ENCODE results near the gene ZGPAT. TPM values are rescaled to one million over a fixed set of nuclear protein-coding genes. Genes with fewer than 3 reads are reported as not detected.

Gene ZGPAT
- total RNA-seq, 1 experiment from 2014 or later: 28.3 TPM

DNA sequence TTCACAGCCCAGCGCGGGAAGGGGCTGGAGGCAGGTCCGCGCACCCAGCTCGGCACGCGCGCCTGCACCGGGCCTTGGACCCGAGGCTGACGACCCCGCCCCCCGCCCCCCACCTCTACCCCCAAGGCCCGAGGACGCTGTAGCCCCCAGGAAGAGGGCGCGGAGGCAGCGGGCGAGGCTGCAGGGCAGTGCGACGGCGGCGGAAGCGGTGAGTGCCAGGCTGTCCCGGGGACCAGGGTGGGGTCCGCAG lies 29.8 kb downstream of the ZGPAT start:
- Histone ChIP-seq H3K36me3 (ENCODE audit: insufficient read depth, low read length, poor library complexity, severe bottlenecking) (peaks cover 18% of the 10 kb centered on the region), H3K27me3 (replicated peaks; ENCODE audit: insufficient read depth, low read depth, low read length, poor library complexity) (no peaks in the 10 kb centered on the region), H3K9me3 (ENCODE audit: low read depth, low read length, poor library complexity, severe bottlenecking) (no peaks in the 10 kb centered on the region), H3K27ac (ENCODE audit: low read depth, low read length, poor library complexity, severe bottlenecking) (no peak overlapping the region), H3K4me3 (ENCODE audit: low read depth, low read length, poor library complexity, severe bottlenecking) (no peak overlapping the region), H3K4me1 (ENCODE audit: insufficient read depth, low read length, poor library complexity, severe bottlenecking) (peaks cover 16% of the 10 kb centered on the region)
- TF ChIP-seq, protein P1, sequence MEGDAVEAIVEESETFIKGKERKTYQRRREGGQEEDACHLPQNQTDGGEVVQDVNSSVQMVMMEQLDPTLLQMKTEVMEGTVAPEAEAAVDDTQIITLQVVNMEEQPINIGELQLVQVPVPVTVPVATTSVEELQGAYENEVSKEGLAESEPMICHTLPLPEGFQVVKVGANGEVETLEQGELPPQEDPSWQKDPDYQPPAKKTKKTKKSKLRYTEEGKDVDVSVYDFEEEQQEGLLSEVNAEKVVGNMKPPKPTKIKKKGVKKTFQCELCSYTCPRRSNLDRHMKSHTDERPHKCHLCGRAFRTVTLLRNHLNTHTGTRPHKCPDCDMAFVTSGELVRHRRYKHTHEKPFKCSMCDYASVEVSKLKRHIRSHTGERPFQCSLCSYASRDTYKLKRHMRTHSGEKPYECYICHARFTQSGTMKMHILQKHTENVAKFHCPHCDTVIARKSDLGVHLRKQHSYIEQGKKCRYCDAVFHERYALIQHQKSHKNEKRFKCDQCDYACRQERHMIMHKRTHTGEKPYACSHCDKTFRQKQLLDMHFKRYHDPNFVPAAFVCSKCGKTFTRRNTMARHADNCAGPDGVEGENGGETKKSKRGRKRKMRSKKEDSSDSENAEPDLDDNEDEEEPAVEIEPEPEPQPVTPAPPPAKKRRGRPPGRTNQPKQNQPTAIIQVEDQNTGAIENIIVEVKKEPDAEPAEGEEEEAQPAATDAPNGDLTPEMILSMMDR (conservative IDR thresholded peaks at IDR 0.05; ENCODE audit: low read depth, low read length): no peak
- no peak for TF ChIP-seq EZH2 (IDR thresholded peaks at IDR 0.05; ENCODE audit: borderline replicate concordance, low read depth, low read length, poor library complexity, severe bottlenecking)
- intact Hi-C loops (cut with micrococcal nuclease; ENCODE audit: unreplicated experiment): no loop called here
- ChIA-PET CTCF (no interaction called here), POLR2A (ENCODE audit: low non-redundant PET) (no interaction called here)
- no TSS peak for BruUV-seq (replicated peaks)
- no peak for DNase-seq (ENCODE audit: low spot score)

DNA sequence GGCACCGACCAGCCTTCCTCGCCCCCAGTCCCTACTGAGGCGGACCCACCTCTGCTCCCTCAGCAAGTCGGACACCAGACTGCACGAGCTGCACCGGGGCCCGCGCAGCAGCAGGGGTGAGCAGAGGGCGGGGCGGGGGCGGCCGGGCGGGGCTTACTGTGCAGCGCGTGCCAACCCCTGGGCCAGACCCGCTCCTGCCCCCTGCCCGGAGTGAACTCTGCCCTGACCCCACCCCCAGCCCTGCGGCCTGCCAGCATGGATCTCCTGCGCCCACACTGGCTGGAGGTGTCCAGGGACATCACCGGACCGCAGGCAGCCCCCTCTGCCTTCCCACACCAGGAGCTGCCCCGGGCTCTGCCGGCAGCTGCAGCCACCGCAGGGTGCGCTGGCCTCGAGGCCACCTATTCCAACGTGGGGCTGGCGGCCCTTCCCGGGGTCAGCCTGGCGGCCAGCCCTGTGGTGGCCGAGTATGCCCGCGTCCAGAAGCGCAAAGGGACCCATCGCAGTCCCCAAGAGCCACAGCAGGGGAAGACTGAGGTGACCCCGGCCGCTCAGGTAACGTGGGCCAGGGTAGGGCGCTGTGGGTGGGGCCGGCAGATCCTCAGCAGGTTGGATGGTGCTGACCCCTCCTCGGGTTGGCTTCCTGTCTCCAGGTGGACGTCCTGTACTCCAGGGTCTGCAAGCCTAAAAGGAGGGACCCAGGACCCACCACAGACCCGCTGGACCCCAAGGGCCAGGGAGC lies 30.3 kb downstream of the ZGPAT start:
- no TSS peak for BruUV-seq (replicated peaks)
- Histone ChIP-seq H3K27me3 (replicated peaks; ENCODE audit: insufficient read depth, low read depth, low read length, poor library complexity) (no peaks in the 10 kb centered on the region), H3K4me1 (ENCODE audit: insufficient read depth, low read length, poor library complexity, severe bottlenecking) (peaks cover 16% of the 10 kb centered on the region), H3K4me3 (ENCODE audit: low read depth, low read length, poor library complexity, severe bottlenecking) (no peak overlapping the region), H3K27ac (ENCODE audit: low read depth, low read length, poor library complexity, severe bottlenecking) (no peak overlapping the region), H3K36me3 (ENCODE audit: insufficient read depth, low read length, poor library complexity, severe bottlenecking) (peaks cover 20% of the 10 kb centered on the region), H3K9me3 (ENCODE audit: low read depth, low read length, poor library complexity, severe bottlenecking) (no peaks in the 10 kb centered on the region)
- DNase-seq (ENCODE audit: low spot score): no peak
- TF ChIP-seq, protein P1 (conservative IDR thresholded peaks at IDR 0.05; ENCODE audit: low read depth, low read length): no peak
- no peak for TF ChIP-seq EZH2 (IDR thresholded peaks at IDR 0.05; ENCODE audit: borderline replicate concordance, low read depth, low read length, poor library complexity, severe bottlenecking)
- intact Hi-C loops (cut with micrococcal nuclease; ENCODE audit: unreplicated experiment): no loop called here
- ChIA-PET POLR2A (ENCODE audit: low non-redundant PET) (no interaction called here), CTCF (interaction anchor here (0.5 kb wide), 1 partner anchor 1351 kb away, joined by 9 read pairs; the partner anchor contains the start of gene RPS21)

DNA sequence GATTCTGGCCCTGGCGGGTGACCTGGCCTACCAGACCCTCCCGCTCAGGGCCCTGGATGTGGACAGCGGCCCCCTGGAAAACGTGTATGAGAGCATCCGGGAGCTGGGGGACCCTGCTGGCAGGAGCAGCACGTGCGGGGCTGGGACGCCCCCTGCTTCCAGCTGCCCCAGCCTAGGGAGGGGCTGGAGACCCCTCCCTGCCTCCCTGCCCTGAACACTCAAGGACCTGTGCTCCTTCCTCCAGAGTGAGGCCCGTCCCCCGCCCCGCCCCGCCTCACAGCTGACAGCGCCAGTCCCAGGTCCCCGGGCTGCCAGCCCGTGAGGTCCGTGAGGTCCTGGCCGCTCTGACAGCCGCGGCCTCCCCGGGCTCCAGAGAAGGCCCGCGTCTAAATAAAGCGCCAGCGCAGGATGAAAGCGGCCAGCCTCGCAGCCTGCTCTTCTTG lies 30.9 kb downstream of the ZGPAT start:
- Histone ChIP-seq H3K4me3 (ENCODE audit: low read depth, low read length, poor library complexity, severe bottlenecking) (no peak overlapping the region), H3K9me3 (ENCODE audit: low read depth, low read length, poor library complexity, severe bottlenecking) (no peaks in the 10 kb centered on the region), H3K4me1 (ENCODE audit: insufficient read depth, low read length, poor library complexity, severe bottlenecking) (peaks cover 16% of the 10 kb centered on the region), H3K27me3 (replicated peaks; ENCODE audit: insufficient read depth, low read depth, low read length, poor library complexity) (no peaks in the 10 kb centered on the region), H3K36me3 (ENCODE audit: insufficient read depth, low read length, poor library complexity, severe bottlenecking) (peaks cover 26% of the 10 kb centered on the region), H3K27ac (ENCODE audit: low read depth, low read length, poor library complexity, severe bottlenecking) (no peak overlapping the region)
- ChIA-PET CTCF (no interaction called here), POLR2A (ENCODE audit: low non-redundant PET) (no interaction called here)
- no peak for TF ChIP-seq EZH2 (IDR thresholded peaks at IDR 0.05; ENCODE audit: borderline replicate concordance, low read depth, low read length, poor library complexity, severe bottlenecking)
- TF ChIP-seq, protein P1 (conservative IDR thresholded peaks at IDR 0.05; ENCODE audit: low read depth, low read length): no peak
- intact Hi-C loops (cut with micrococcal nuclease; ENCODE audit: unreplicated experiment): no loop called here
- BruUV-seq (replicated peaks): no TSS peak
- DNase-seq (ENCODE audit: low spot score): no peak
